Mesenchymal stem cell (in vitro differentiated cells and primary cell): ENCODE measurements around the gene CFAP92.
A peak's percentile ranks its signal among the peaks of the same experiment; 100 is the strongest.

Source experiments
- DNase-seq: peaks from one replicate; pipeline ENCODE4 v3.0.0-alpha.2; 2013
- H2AFZ ChIP-seq: one replicate; pipeline ENCODE4 v1.6.1; 2013; ENCODE audit warnings: low read depth, mild to moderate bottlenecking, control low read depth, inconsistent platforms, low read length, moderate library complexity
- H2AK5ac ChIP-seq: 2 replicates; pipeline ENCODE4 v1.6.1; 2013; ENCODE audit warnings: low read length, moderate library complexity, mild to moderate bottlenecking, inconsistent platforms; ENCODE audit not compliant: severe bottlenecking
- H2BK120ac ChIP-seq: one replicate; pipeline ENCODE4 v1.6.1; 2013; ENCODE audit warnings: low read depth, mild to moderate bottlenecking, inconsistent platforms, low read length, moderate library complexity
- H2BK12ac ChIP-seq, 2 experiments: one replicate each; pipeline ENCODE4 v1.6.1; 2013; ENCODE audit warnings: inconsistent platforms in 2 of 2, low read length in 2 of 2, mild to moderate bottlenecking in 2 of 2, moderate library complexity in 2 of 2, control low read depth in 1 of 2
- H2BK15ac ChIP-seq: one replicate; pipeline ENCODE4 v1.6.1; 2013; ENCODE audit warnings: mild to moderate bottlenecking, low read depth, inconsistent platforms; ENCODE audit not compliant: poor library complexity, severe bottlenecking
- H2BK5ac ChIP-seq: 2 replicates; pipeline ENCODE4 v1.6.1; 2013; ENCODE audit warnings: low read depth, mild to moderate bottlenecking, low read length, control low read depth, inconsistent platforms; ENCODE audit not compliant: poor library complexity, severe bottlenecking
- H3K14ac ChIP-seq, 2 experiments: one replicate each; pipeline ENCODE4 v1.6.1; 2013; ENCODE audit warnings: inconsistent platforms in 2 of 2, low read length in 2 of 2, control low read depth in 1 of 2, mild to moderate bottlenecking in 1 of 2, moderate library complexity in 1 of 2
- H3K18ac ChIP-seq, 2 experiments: one replicate each; pipeline ENCODE4 v1.6.1; 2013; ENCODE audit warnings: inconsistent platforms in 2 of 2, low read length in 2 of 2, control low read depth in 1 of 2, low read depth in 1 of 2, mild to moderate bottlenecking in 1 of 2
- H3K23ac ChIP-seq, 2 experiments: one replicate each; pipeline ENCODE4 v1.6.1; 2013; ENCODE audit warnings: inconsistent platforms in 2 of 2, low read length in 2 of 2, mild to moderate bottlenecking in 2 of 2, moderate library complexity in 2 of 2, control low read depth in 1 of 2
- H3K27ac ChIP-seq: 2 replicates; pipeline ENCODE4 v1.5.1; 2013; ENCODE audit warnings: mild to moderate bottlenecking, moderate library complexity, low read length, control low read depth, inconsistent platforms; ENCODE audit not compliant: poor library complexity, severe bottlenecking
- H3K27me3 ChIP-seq, 2 experiments: 2 replicates each; pipeline versions ENCODE4 v1.6.1 to v1.7.0; 2013; ENCODE audit warnings: low read length in 2 of 2, mild to moderate bottlenecking in 2 of 2, moderate library complexity in 2 of 2, control low read depth in 1 of 2, inconsistent platforms in 1 of 2; ENCODE audit not compliant: control insufficient read depth in 1 of 2, insufficient read depth in 1 of 2
- H3K36me3 ChIP-seq, 2 experiments: 2 replicates each; pipeline versions ENCODE4 v1.6.1 to v1.7.0; 2013; ENCODE audit warnings: low read length in 2 of 2, control low read depth in 1 of 2, inconsistent platforms in 1 of 2, low read depth in 1 of 2, mild to moderate bottlenecking in 1 of 2; ENCODE audit not compliant: insufficient read depth in 2 of 2, control insufficient read depth in 1 of 2
- H3K4ac ChIP-seq, 2 experiments: one replicate each; pipeline ENCODE4 v1.6.1; 2013; ENCODE audit warnings: inconsistent platforms in 2 of 2, low read length in 2 of 2, mild to moderate bottlenecking in 2 of 2, moderate library complexity in 2 of 2, control low read depth in 1 of 2, low read depth in 1 of 2
- H3K4me1 ChIP-seq: 2 replicates; pipeline ENCODE4 v1.6.1; 2013; ENCODE audit warnings: low read depth, low read length, control low read depth; ENCODE audit not compliant: control insufficient read depth, insufficient read depth
- H3K4me2 ChIP-seq: 2 replicates; pipeline ENCODE4 v1.6.1; 2013; ENCODE audit warnings: low read length, mild to moderate bottlenecking, inconsistent platforms; ENCODE audit not compliant: poor library complexity, severe bottlenecking
- H3K4me3 ChIP-seq, 2 experiments: 2 replicates each; pipeline versions ENCODE4 v1.5.1 to v1.7.0; 2013; ENCODE audit warnings: low read length in 2 of 2, mild to moderate bottlenecking in 2 of 2, control low read depth in 1 of 2, low read depth in 1 of 2; ENCODE audit not compliant: insufficient read depth in 1 of 2
- H3K79me1 ChIP-seq: replicated peaks from 2 replicates; pipeline ENCODE4 v1.6.1; 2013; ENCODE audit warnings: mild to moderate bottlenecking, control low read depth, low read length, inconsistent platforms; ENCODE audit not compliant: poor library complexity, severe bottlenecking
- H3K9ac ChIP-seq: 2 replicates; pipeline ENCODE4 v1.7.0; 2013; ENCODE audit warnings: mild to moderate bottlenecking, low read length, moderate library complexity
- H3K9me3 ChIP-seq: 2 replicates; pipeline ENCODE4 v1.7.0; 2013; ENCODE audit warnings: mild to moderate bottlenecking, low read length; ENCODE audit not compliant: control insufficient read depth
- H4K8ac ChIP-seq: one replicate; pipeline ENCODE4 v1.6.1; 2013; ENCODE audit warnings: inconsistent platforms, mild to moderate bottlenecking, low read length, moderate library complexity
- H4K91ac ChIP-seq: one replicate; pipeline ENCODE4 v1.6.1; 2013; ENCODE audit warnings: mild to moderate bottlenecking, low read length, inconsistent platforms
- WGBS: methylation state at CpG from one replicate; pipeline ENCODE4 v1.1.7; 2013; ENCODE audit warnings: mixed read lengths; 5-methylcytosine and 5-hydroxymethylcytosine counted together

Gene CFAP92

GRCh38 chr3:129032716-129033115, 38.8 kb upstream of the CFAP92 start:
- Histone ChIP-seq H4K91ac (no peak overlapping the region), H3K18ac (no peak overlapping the region), H3K4me1 (no peaks in the 10 kb centered on the region), H3K14ac (no peak overlapping the region), H3K4ac (no peak overlapping the region), H4K8ac (no peak overlapping the region), H3K4me2 (no peak overlapping the region), H2AFZ (no peak overlapping the region), H3K36me3 (no peaks in the 10 kb centered on the region), H2BK15ac (no peak overlapping the region), H2BK5ac (no peak overlapping the region), H3K79me1 (no peaks in the 10 kb centered on the region), H3K9me3 (peaks cover 6% of the 10 kb centered on the region), H2AK5ac (no peak overlapping the region), H2BK12ac (no peak overlapping the region), H2BK120ac (no peak overlapping the region), H3K4me3 (no peak overlapping the region), H3K27me3 (peaks cover 20 to 22% of the 10 kb centered on the region in 2 experiments), H3K9ac (no peak overlapping the region), H3K27ac (no peak overlapping the region), H3K23ac (no peak overlapping the region)
- no peak for DNase-seq
- WGBS = 77% methylated on average over 13 of the region's 14 CpGs

- no peaks in the 10 kb centered on the region for H3K36me3 ChIP-seq
These were observed 37.8 kb upstream of the CFAP92 start for GRCh38 chr3:129031476-129032215.

GRCh38 chr3:129030611-129031010, 36.7 kb upstream of the CFAP92 start:
- no peak overlapping the region for H2BK12ac ChIP-seq
- H2AFZ ChIP-seq = no peak overlapping the region
- H3K4me3 ChIP-seq = no peak overlapping the region
- no peak overlapping the region for H3K18ac ChIP-seq
- no peak overlapping the region for H3K4me2 ChIP-seq
- H3K4ac ChIP-seq = no peak overlapping the region
- no peak overlapping the region for H2BK120ac ChIP-seq
- no peaks in the 10 kb centered on the region for H3K79me1 ChIP-seq
- peaks cover 6% of the 10 kb centered on the region for H3K9me3 ChIP-seq
- peak overlapping the region; percentile 40 for H4K8ac ChIP-seq
- H2AK5ac ChIP-seq = no peak overlapping the region
- no peaks in the 10 kb centered on the region for H3K36me3 ChIP-seq
- no peak overlapping the region for H3K23ac ChIP-seq
- peaks cover 19 to 28% of the 10 kb centered on the region in 2 experiments for H3K27me3 ChIP-seq
- DNase-seq = no peak
- no peak overlapping the region for H2BK5ac ChIP-seq
- no peak overlapping the region for H3K14ac ChIP-seq
- H2BK15ac ChIP-seq = no peak overlapping the region
- WGBS = 100% methylated on average over 3 of the region's 4 CpGs
- H3K4me1 ChIP-seq = peaks cover 8% of the 10 kb centered on the region
- H4K91ac ChIP-seq = no peak overlapping the region
- no peak overlapping the region for H3K9ac ChIP-seq
- no peak overlapping the region for H3K27ac ChIP-seq

More at GRCh38 chr3:129031476-129032215, 37.8 kb upstream of the CFAP92 start:
- Histone ChIP-seq H4K8ac (no peak overlapping the region), H3K27ac (no peak overlapping the region), H3K4me1 (peaks cover 7% of the 10 kb centered on the region), H2BK15ac (no peak overlapping the region), H3K4me3 (no peak overlapping the region), H3K9me3 (peaks cover 6% of the 10 kb centered on the region), H4K91ac (no peak overlapping the region), H3K14ac (no peak overlapping the region), H3K23ac (no peak overlapping the region), H2BK5ac (no peak overlapping the region), H2BK120ac (no peak overlapping the region), H3K4me2 (no peak overlapping the region), H2AK5ac (no peak overlapping the region), H3K18ac (no peak overlapping the region), H3K27me3 (peaks cover 16 to 21% of the 10 kb centered on the region in 2 experiments), H3K4ac (no peak overlapping the region), H2AFZ (no peak overlapping the region), H3K79me1 (no peaks in the 10 kb centered on the region), H3K9ac (no peak overlapping the region), H2BK12ac (no peak overlapping the region)
- WGBS = 78% methylated on average over 9 of the region's 10 CpGs
- no peak for DNase-seq

GRCh38 chr3:129028866-129029265, 35.0 kb upstream of the CFAP92 start:
- H3K4ac ChIP-seq = no peak overlapping the region
- no peak overlapping the region for H2BK120ac ChIP-seq

More at GRCh38 chr3:129028866-129029265, 35.0 kb upstream of the CFAP92 start:
- Histone ChIP-seq H4K91ac (no peak overlapping the region), H3K9me3 (peaks cover 6% of the 10 kb centered on the region), H3K14ac (no peak overlapping the region), H2BK5ac (no peak overlapping the region), H4K8ac (no peak overlapping the region), H3K4me3 (peak overlapping the region in 1 of 2 experiments; percentile 20), H2BK12ac (no peak overlapping the region), H2AK5ac (no peak overlapping the region), H3K4me2 (no peak overlapping the region), H2AFZ (no peak overlapping the region), H3K4me1 (peaks cover 8% of the 10 kb centered on the region), H3K36me3 (no peaks in the 10 kb centered on the region), H3K18ac (no peak overlapping the region), H2BK15ac (no peak overlapping the region), H3K79me1 (no peaks in the 10 kb centered on the region), H3K27ac (no peak overlapping the region), H3K27me3 (peaks cover 29 to 39% of the 10 kb centered on the region in 2 experiments), H3K9ac (no peak overlapping the region), H3K23ac (no peak overlapping the region)
- 88% methylated on average over 12 of the region's 13 CpGs for WGBS
- DNase-seq = no peak
